Skeletal muscle satellite cell (primary cell): ENCODE results near the gene APCDD1L.

Experiments used
- H3K27me3 ChIP-seq: 2 replicates; pipeline ENCODE4 v1.7.0; 2013; ENCODE audit warnings: low read length; ENCODE audit not compliant: control insufficient read depth, insufficient read depth
- H3K36me3 ChIP-seq: 2 replicates; pipeline ENCODE4 v1.7.0; 2013; ENCODE audit warnings: mild to moderate bottlenecking, control low read depth, low read length; ENCODE audit not compliant: insufficient read depth
- H3K4me1 ChIP-seq: 2 replicates; pipeline ENCODE4 v1.7.0; 2013; ENCODE audit warnings: low read length; ENCODE audit not compliant: control insufficient read depth, insufficient read depth
- H3K4me2 ChIP-seq: 2 replicates; pipeline ENCODE4 v1.7.0; 2013; ENCODE audit warnings: mild to moderate bottlenecking, low read length
- H3K4me3 ChIP-seq: 2 replicates; pipeline ENCODE4 v1.7.0; 2013; ENCODE audit warnings: low read length
- H3K9ac ChIP-seq: 2 replicates; pipeline ENCODE4 v1.7.0; 2013; ENCODE audit warnings: mild to moderate bottlenecking, low read depth, low read length, moderate library complexity
- H3K9me3 ChIP-seq: replicated peaks from 2 replicates; pipeline ENCODE4 v1.7.0; 2013; ENCODE audit warnings: mild to moderate bottlenecking, control low read depth, low read length

APCDD1L gene

DNA sequence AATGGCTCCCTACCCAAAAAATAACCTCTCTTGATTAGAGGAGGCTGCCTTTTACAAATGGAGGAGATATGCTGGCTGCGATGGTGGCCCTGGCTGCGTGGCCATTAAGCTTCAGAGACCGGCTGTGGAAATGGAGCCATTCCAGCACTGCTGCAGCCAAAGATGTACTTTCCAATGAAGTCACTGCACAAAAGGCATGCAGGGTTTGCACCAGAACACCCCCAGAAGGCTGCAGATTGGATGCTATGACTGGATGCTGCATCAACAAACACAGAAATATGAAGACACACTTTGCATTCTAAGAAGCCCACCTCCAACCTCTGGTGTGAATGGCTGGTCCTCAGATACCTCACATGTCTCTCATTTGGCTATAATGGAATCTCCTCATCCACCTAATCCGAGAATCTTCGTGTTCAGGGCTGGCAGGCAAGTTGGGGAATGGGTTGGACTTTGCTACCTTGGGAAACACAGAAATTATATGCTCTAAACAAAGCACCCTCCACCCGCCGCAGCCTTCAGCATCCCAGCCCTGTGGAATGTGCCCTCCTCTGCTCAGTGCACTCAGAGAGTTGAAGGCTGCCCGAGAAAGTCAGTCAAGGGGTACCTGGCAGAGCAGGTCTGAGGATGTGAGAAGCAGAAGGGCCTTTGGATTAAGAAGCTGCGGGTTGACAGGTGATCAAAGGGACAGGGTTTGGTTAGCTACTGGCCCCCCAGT lies 35.3 kb downstream of the APCDD1L start:
- no peak overlapping the region for H3K4me2 ChIP-seq
- no peak overlapping the region for H3K9ac ChIP-seq
- H3K27me3 ChIP-seq, result no peaks in the 10 kb centered on the region
- no peaks in the 10 kb centered on the region for H3K4me1 ChIP-seq
- no peaks in the 10 kb centered on the region for H3K36me3 ChIP-seq
- H3K9me3 ChIP-seq, result peaks cover 5% of the 10 kb centered on the region
- no peak overlapping the region for H3K4me3 ChIP-seq

DNA sequence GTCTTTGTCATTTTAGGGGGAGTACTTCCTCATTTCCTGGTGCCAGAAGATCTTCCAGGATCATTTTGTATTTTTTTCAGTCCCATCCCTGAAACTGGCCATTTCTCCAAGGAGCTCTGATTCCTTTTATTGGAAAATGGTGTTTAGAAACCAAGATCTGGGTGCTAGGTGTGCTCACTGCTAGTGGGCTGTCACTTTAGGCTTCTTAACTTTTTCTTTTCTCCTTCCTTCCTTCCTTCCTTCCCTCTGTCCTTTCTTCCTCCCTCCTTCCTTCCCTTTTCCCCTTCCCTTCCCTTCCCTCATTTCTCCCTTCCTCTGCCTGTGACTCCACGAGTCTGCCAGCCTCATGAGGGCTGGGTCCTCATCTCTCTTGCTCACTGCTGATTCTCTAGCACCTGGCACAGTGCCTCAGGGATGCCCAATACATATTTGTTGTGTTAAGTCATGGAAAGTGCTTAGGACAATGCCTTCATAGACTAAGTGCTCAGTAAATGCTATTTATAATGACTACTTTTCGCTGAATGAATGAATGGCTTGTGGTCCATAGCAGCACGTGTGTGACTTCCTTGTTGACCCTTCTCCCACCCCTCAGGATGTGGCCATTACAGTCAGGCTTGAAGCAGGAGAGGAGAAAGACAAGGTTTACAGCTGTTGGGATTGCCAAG lies 36.9 kb downstream of the APCDD1L start:
- Histone ChIP-seq H3K36me3 (no peaks in the 10 kb centered on the region), H3K4me3 (no peak overlapping the region), H3K9ac (no peak overlapping the region), H3K9me3 (peaks cover 5% of the 10 kb centered on the region), H3K27me3 (no peaks in the 10 kb centered on the region), H3K4me2 (no peak overlapping the region), H3K4me1 (no peaks in the 10 kb centered on the region)

DNA sequence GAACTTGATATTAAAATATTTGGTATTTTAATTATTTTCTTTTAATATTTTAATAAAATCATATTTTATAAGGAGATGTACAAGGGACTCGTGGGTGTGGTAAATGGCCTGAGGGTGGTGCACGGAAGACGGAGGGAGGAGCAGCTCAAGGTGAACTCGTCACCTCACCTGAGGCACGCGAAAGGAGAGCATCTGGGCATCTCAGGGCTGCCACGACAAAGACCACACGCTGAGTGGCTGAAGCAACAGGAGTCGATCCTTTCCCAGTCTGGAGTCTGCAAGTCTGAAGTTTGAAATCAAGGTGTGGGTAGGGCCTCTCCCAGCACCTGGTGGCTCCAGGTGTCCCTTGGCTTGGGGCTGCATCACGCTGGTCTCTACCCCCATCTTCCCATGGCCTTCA lies 39.7 kb downstream of the APCDD1L start:
- no peaks in the 10 kb centered on the region for H3K36me3 ChIP-seq
- no peaks in the 10 kb centered on the region for H3K4me1 ChIP-seq
- peaks cover 6% of the 10 kb centered on the region for H3K27me3 ChIP-seq
- H3K4me3 ChIP-seq, result no peak overlapping the region
- no peak overlapping the region for H3K9ac ChIP-seq
- no peak overlapping the region for H3K4me2 ChIP-seq
- peaks cover 5% of the 10 kb centered on the region for H3K9me3 ChIP-seq

DNA sequence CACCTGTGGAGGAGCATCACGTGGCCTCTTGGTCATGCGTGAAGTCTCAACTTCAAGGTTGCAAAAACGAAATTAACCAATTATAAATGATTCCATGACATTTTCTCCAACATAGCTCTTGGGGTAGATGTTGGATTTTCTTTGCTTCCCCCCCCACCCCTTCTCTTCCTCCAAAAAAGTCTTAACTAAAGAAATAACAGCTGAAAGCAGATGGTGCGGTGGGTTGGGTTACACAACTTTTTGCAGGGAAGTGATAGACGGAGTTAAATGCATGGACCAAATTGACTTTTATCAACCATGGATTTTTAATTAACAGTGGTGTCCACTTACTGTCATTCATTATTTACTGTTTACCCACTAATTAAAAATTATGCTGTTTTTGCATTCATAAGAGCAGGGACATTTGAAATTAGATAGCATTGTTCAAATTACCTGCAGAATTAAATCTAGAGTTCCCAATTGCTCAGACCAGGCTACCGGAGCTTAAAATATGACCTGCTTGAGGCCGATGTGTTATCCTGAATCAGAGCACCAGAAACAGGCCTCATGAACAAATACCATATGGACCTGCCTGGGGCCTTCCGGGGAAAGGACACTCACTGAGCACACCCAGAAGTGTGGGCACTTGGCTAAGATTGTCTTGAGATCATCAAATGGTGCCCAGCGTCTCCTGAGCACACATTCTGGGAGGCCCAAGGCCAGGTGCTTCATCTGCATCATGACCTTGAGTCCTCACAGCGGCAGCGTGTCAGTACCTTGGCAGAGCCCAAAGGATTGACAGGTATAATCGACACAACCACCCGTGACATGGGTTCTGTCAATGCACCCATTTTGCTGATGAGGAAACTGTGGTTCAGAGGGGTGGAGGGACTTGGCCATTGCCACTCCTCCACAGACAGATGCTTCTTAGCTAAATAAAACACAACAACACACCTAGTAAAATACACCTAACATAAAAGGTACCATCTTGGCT lies 41.5 kb downstream of the APCDD1L start:
- no peak overlapping the region for H3K4me2 ChIP-seq
- peaks cover 6% of the 10 kb centered on the region for H3K27me3 ChIP-seq
- no peaks in the 10 kb centered on the region for H3K36me3 ChIP-seq
- no peak overlapping the region for H3K4me3 ChIP-seq
- no peak overlapping the region for H3K9ac ChIP-seq
- H3K9me3 ChIP-seq, result peaks cover 5% of the 10 kb centered on the region
- H3K4me1 ChIP-seq, result no peaks in the 10 kb centered on the region

DNA sequence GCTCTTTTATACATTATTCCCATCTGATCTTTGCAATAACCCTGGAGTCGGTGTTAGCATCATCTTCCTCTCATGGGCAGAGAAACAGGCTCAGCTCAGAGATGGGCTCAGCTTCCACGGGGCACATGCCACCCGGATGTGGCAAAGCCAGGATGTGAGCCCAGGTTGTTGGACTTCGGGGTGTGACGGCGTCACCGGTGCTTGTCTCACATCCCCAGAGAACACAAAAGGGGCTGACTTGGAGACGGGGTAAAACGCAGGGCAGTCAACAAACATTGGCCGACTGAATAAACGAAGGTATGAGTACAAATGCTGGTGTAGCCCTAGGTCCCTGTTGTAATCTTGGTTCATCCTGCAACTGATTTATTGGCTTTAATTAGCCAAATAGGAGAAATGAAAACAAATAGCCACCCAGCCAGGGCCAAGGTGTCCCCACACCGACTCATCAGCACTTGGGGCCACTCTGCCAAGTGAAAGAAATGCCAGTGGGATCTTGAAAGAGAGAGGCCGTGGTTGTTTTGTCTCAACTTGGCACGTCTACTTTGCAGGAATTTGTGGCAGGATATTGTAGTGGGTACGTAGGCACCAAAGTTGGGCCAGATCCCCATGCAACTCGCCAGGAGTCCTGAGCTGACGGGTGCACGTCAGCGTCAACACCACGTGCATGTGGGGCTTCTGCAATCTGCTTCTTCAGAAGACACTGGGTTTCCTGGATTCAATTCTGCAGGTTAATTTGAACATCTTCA lies 42.8 kb downstream of the APCDD1L start:
- Histone ChIP-seq H3K27me3 (peaks cover 6% of the 10 kb centered on the region), H3K36me3 (no peaks in the 10 kb centered on the region), H3K4me1 (no peaks in the 10 kb centered on the region), H3K9me3 (no peaks in the 10 kb centered on the region), H3K9ac (no peak overlapping the region), H3K4me3 (no peak overlapping the region), H3K4me2 (no peak overlapping the region)

DNA sequence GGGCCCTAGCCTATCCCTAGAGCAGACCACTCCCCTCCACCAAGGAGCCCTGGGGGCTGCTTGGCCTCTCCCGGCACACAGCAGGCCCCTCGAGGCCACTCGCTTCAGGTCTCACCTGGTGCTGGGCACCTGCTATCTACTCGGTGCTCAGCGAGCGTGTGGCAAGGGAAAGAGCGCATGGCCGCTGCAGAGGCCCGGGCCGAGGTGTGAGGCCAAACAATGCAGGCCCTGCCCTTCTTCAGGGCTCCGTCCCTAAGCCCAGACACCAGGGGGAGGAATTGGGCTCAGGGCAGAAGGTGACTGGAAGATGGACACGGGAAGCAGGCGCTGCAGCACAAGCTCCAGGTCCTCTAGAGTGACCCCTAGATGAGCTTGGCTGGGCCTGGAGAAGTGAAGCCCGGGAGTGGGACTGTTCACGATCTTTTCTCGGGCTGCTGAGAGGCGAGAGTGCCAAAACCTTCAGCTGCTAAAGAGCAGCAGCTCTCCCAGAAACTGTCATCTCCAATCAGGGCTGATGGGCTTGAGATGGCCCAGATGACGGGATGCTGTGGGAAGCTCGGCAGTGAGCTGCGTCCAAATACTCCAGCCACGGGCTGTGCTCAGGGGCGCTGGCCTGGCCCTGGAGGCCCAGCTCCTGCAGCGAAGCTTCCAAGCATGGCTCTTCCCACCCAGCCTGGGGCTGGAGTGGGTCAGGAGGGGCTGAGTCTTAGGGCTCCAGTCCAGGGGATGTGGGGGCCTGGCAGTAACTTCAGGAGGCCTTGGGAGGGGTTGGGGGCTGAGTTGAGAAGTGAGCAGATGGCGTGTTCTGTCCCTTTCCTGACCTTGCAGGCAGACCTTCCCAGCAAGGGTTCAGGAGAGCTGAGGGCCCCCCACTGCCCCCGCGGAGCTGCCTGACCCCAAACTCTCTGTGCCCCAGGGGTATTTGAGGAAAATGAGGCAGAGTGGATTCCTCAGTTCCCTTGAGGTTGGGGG lies 43.7 kb downstream of the APCDD1L start:
- H3K4me2 ChIP-seq, result no peak overlapping the region
- no peaks in the 10 kb centered on the region for H3K36me3 ChIP-seq
- peaks cover 6% of the 10 kb centered on the region for H3K27me3 ChIP-seq
- no peaks in the 10 kb centered on the region for H3K9me3 ChIP-seq
- no peak overlapping the region for H3K9ac ChIP-seq
- H3K4me1 ChIP-seq, result no peaks in the 10 kb centered on the region
- H3K4me3 ChIP-seq, result no peak overlapping the region

DNA sequence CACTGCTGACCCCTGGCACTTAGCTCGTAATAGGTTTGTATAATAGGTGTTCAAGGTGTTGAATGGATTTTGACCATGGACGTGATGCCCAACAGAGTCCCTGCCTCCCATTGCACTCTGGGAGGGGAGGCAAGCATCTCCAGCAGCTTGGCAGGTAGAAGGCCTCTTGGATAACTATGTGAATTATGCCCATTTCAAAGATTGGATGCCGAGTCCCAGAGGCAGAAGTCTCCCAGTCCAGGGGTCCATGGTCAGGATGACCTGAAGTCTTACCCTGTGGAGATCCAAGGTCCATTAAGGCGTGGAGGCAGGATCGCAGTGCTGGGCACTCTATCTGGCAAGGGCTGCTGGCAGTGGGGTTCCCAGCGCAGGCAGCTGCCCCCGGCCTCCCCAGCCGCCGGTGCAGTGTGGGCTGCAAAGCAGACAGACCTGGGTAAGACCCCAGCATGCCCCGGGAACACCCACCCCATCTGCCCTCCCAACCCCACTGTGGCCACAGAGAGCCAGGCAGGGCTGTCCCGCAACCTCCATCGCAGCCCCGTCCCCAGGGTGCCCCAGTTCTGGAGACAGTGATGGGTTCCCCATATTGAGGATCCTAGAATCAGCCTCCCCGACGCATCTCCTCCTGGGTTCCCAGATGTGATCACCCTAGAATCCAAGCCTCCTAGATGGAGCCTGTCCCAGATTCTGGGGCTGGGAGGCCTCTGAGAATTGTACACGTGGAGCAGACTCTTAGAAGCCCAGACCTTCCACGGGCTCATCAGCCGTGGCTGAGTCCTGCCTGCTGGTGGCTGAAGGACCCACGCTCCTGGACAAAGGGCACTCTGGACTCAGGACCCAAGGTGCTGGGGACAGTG lies 44.6 kb downstream of the APCDD1L start:
- H3K27me3 ChIP-seq, result peaks cover 6% of the 10 kb centered on the region
- H3K4me2 ChIP-seq, result no peak overlapping the region
- no peaks in the 10 kb centered on the region for H3K9me3 ChIP-seq
- H3K4me1 ChIP-seq, result no peaks in the 10 kb centered on the region
- H3K4me3 ChIP-seq, result no peak overlapping the region
- H3K9ac ChIP-seq, result no peak overlapping the region
- no peaks in the 10 kb centered on the region for H3K36me3 ChIP-seq

DNA sequence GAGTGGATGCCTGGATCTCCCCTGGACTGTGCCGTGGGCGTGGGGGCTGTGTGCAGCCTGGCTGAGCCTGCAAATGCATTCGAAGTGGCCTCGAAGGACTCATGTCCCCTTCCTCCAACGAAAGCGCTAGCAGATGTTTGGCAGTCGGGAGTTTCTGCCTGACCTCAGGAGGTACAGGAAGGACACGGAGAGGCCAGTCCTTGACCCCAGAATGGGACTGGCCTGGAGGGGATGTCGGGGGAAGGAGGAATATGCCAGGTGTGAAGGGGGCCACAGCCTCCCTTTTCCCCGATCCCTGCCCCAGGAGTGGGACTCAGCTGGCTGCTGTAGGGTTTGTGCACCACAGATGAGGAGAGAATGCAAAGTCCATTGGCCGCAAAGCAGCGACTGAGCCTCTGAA lies 45.6 kb downstream of the APCDD1L start:
- H3K9me3 ChIP-seq, result no peaks in the 10 kb centered on the region
- no peaks in the 10 kb centered on the region for H3K36me3 ChIP-seq
- H3K9ac ChIP-seq, result no peak overlapping the region
- peaks cover 6% of the 10 kb centered on the region for H3K27me3 ChIP-seq
- no peak overlapping the region for H3K4me2 ChIP-seq
- H3K4me3 ChIP-seq, result no peak overlapping the region
- H3K4me1 ChIP-seq, result no peaks in the 10 kb centered on the region

DNA sequence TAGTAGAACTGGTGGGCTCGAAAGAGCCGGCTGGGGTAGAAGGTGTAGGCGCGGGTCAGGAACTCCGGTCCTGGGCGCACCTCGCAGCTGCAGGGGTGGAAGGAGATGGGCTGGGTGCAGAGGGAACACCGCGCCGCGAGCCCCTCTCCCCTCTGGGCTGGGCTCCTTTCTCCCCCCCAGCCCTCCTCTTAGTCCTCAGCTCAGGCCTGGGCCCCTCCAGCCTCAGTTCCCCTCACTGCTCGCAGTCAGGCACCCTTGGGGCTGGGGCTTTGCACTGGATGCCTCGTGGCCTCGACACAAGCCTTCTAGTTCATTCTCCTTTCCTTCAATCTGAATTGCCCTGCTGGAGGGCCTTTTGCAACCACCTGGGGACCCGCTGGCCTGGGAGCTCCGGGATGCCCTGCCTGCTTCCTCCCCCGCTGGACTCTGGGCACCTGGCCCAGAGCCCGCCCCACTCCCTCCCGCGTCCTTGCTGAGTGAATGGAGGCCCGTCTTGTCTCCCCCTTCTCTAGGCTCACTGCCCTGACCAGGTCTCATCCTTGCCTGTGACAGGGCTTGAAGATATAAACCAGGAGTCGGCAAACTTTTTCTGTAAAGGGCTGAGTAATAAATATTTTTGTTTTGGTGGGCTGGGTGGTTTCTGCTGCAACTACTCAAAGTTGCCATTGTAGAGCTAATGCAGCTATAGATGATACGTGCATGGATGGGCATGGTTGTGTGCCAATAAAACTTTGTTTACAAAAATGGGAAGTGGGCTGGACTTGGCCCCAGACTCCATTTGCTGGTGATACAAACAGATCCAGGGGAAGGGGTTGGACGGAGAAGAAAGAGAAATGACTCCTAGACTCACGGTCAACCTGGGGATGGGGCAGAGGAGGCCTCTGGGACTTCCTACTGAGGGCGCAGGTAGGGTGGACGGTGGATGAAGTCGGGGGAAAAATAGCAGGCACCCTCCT lies 47.3 kb downstream of the APCDD1L start:
- Histone ChIP-seq H3K9me3 (no peaks in the 10 kb centered on the region), H3K36me3 (no peaks in the 10 kb centered on the region), H3K4me3 (no peak overlapping the region), H3K4me1 (no peaks in the 10 kb centered on the region), H3K27me3 (peaks cover 6% of the 10 kb centered on the region), H3K4me2 (no peak overlapping the region), H3K9ac (no peak overlapping the region)
